Duodenal mucosa (tissue), 2 donors: ENCODE measurements around the gene GFRA1.

Experiments used
- H3K27ac ChIP-seq: one replicate; pipeline ENCODE4 v1.7.0; 2013; ENCODE audit warnings: low read depth, low read length
- H3K27me3 ChIP-seq, 2 donors: one replicate each; pipeline ENCODE4 v1.7.0; 2013; ENCODE audit warnings: low read length in 2 of 2, control low read depth in 1 of 2; ENCODE audit not compliant: insufficient read depth in 2 of 2, control insufficient read depth in 1 of 2
- H3K36me3 ChIP-seq, 2 donors: one replicate each; pipeline ENCODE4 v1.7.0; 2013; ENCODE audit warnings: low read length in 2 of 2, control low read depth in 1 of 2; ENCODE audit not compliant: insufficient read depth in 2 of 2, control insufficient read depth in 1 of 2
- H3K4me1 ChIP-seq, 2 donors: one replicate each; pipeline ENCODE4 v1.7.0; 2013; ENCODE audit warnings: low read length in 2 of 2, control low read depth in 1 of 2; ENCODE audit not compliant: insufficient read depth in 2 of 2, control insufficient read depth in 1 of 2
- H3K4me3 ChIP-seq, 2 donors: one replicate each; pipeline ENCODE4 v1.7.0; 2013; ENCODE audit warnings: low read length in 2 of 2, low read depth in 1 of 2
- H3K9ac ChIP-seq, 2 donors: one replicate each; pipeline ENCODE4 v1.7.0; 2013; ENCODE audit warnings: low read length in 2 of 2, low read depth in 1 of 2
- H3K9me3 ChIP-seq, 2 donors: one replicate each; pipeline ENCODE4 v1.7.0; 2013; ENCODE audit warnings: low read length in 2 of 2, control low read depth in 1 of 2; ENCODE audit not compliant: control insufficient read depth in 1 of 2

Gene GFRA1

GRCh38 chr10:116099023-116099420, 174.0 kb downstream of the GFRA1 start:
- no peaks in the 10 kb centered on the region for H3K36me3 ChIP-seq
- H3K9ac ChIP-seq: no peak overlapping the region
- no peaks in the 10 kb centered on the region for H3K4me1 ChIP-seq
- no peak overlapping the region for H3K27ac ChIP-seq
- no peaks in the 10 kb centered on the region for H3K9me3 ChIP-seq
- H3K27me3 ChIP-seq: no peaks in the 10 kb centered on the region
- H3K4me3 ChIP-seq: no peak overlapping the region

GRCh38 chr10:116098411-116099022, 174.5 kb downstream of the GFRA1 start:
- no peaks in the 10 kb centered on the region for H3K4me1 ChIP-seq
- H3K9me3 ChIP-seq: no peaks in the 10 kb centered on the region
- H3K4me3 ChIP-seq: no peak overlapping the region
- H3K27ac ChIP-seq: no peak overlapping the region
- H3K27me3 ChIP-seq: no peaks in the 10 kb centered on the region
- no peaks in the 10 kb centered on the region for H3K36me3 ChIP-seq
- no peak overlapping the region for H3K9ac ChIP-seq

- H3K27ac ChIP-seq: no peak overlapping the region
- H3K9ac ChIP-seq: no peak overlapping the region
- no peaks in the 10 kb centered on the region for H3K36me3 ChIP-seq
- no peaks in the 10 kb centered on the region for H3K9me3 ChIP-seq
- no peak overlapping the region for H3K4me3 ChIP-seq
- no peaks in the 10 kb centered on the region for H3K27me3 ChIP-seq
- H3K4me1 ChIP-seq: no peaks in the 10 kb centered on the region
These were observed 175.7 kb downstream of the GFRA1 start for GRCh38 chr10:116097239-116097784.

- Histone ChIP-seq H3K4me3 (no peak overlapping the region), H3K27ac (no peak overlapping the region), H3K4me1 (no peaks in the 10 kb centered on the region), H3K9ac (no peak overlapping the region), H3K27me3 (no peaks in the 10 kb centered on the region), H3K36me3 (no peaks in the 10 kb centered on the region), H3K9me3 (no peaks in the 10 kb centered on the region)
These were observed 176.5 kb downstream of the GFRA1 start for GRCh38 chr10:116096526-116096925.

GRCh38 chr10:116094356-116094755, 178.7 kb downstream of the GFRA1 start:
- no peaks in the 10 kb centered on the region for H3K27me3 ChIP-seq
- no peak overlapping the region for H3K27ac ChIP-seq
- H3K4me3 ChIP-seq: no peak overlapping the region
- H3K36me3 ChIP-seq: no peaks in the 10 kb centered on the region
- H3K9ac ChIP-seq: no peak overlapping the region
- H3K4me1 ChIP-seq: no peaks in the 10 kb centered on the region
- H3K9me3 ChIP-seq: no peaks in the 10 kb centered on the region

GRCh38 chr10:116093031-116093430, 180.0 kb downstream of the GFRA1 start:
- H3K9me3 ChIP-seq: no peaks in the 10 kb centered on the region
- no peaks in the 10 kb centered on the region for H3K4me1 ChIP-seq
- H3K27me3 ChIP-seq: no peaks in the 10 kb centered on the region
- H3K9ac ChIP-seq: no peak overlapping the region
- H3K36me3 ChIP-seq: no peaks in the 10 kb centered on the region
- no peak overlapping the region for H3K4me3 ChIP-seq
- no peak overlapping the region for H3K27ac ChIP-seq

- no peaks in the 10 kb centered on the region for H3K4me1 ChIP-seq
- no peak overlapping the region for H3K4me3 ChIP-seq
- H3K9ac ChIP-seq: no peak overlapping the region
- H3K36me3 ChIP-seq: no peaks in the 10 kb centered on the region
- no peaks in the 10 kb centered on the region for H3K9me3 ChIP-seq
- no peaks in the 10 kb centered on the region for H3K27me3 ChIP-seq
- H3K27ac ChIP-seq: no peak overlapping the region
These were observed 184.0 kb downstream of the GFRA1 start for GRCh38 chr10:116088985-116089384.

- Histone ChIP-seq H3K36me3 (no peaks in the 10 kb centered on the region), H3K4me1 (no peaks in the 10 kb centered on the region), H3K4me3 (no peak overlapping the region), H3K27ac (no peak overlapping the region), H3K9me3 (no peaks in the 10 kb centered on the region), H3K27me3 (no peaks in the 10 kb centered on the region), H3K9ac (no peak overlapping the region)
These were observed 187.7 kb downstream of the GFRA1 start for GRCh38 chr10:116085323-116085722.

GRCh38 chr10:116084161-116084560, 188.8 kb downstream of the GFRA1 start:
- Histone ChIP-seq H3K27ac (no peak overlapping the region), H3K27me3 (no peaks in the 10 kb centered on the region), H3K4me1 (no peaks in the 10 kb centered on the region), H3K36me3 (no peaks in the 10 kb centered on the region), H3K9ac (no peak overlapping the region), H3K9me3 (no peaks in the 10 kb centered on the region), H3K4me3 (no peak overlapping the region)

- Histone ChIP-seq H3K36me3 (no peaks in the 10 kb centered on the region), H3K27me3 (no peaks in the 10 kb centered on the region), H3K9me3 (no peaks in the 10 kb centered on the region), H3K4me3 (no peak overlapping the region), H3K27ac (no peak overlapping the region), H3K9ac (no peak overlapping the region), H3K4me1 (no peaks in the 10 kb centered on the region)
These were observed 189.7 kb downstream of the GFRA1 start for GRCh38 chr10:116083226-116083762.
